SK-N-SH (cell line): ENCODE results near the gene PMEPA1. TPM values are rescaled to one million over a fixed set of nuclear protein-coding genes. Genes with fewer than 3 reads are reported as not detected.
A peak's percentile ranks its signal among the peaks of the same experiment; 100 is the strongest.

Experiments
- CTCF ChIA-PET: fragments of 300-600, 350-600 bp; formaldehyde crosslinking; extraction: SDS; loops from one replicate; lab custom pipeline; 2021; lab: Yijun Ruan, JAX
- POLR2A ChIA-PET: fragments of 350-600 bp; sonication (Branson Sonifier 250); formaldehyde crosslinking; extraction: SDS; loops from one replicate; lab custom pipeline; 2020; ENCODE audit warnings: antibody characterized with exemption, inconsistent platforms; lab: Yijun Ruan, JAX
- DNase-seq: peaks from one replicate; pipeline ENCODE4 v3.0.0; 2012
- H2AFZ ChIP-seq: fragments of 200-600 bp; sonication (generic); 2 replicates; pipeline ENCODE4 v1.8.1; 2016; ENCODE audit warnings: antibody characterized with exemption, mild to moderate bottlenecking, low read depth
- H3F3A ChIP-seq: fragments of 200-600 bp; sonication (generic); replicated peaks from 2 replicates; pipeline ENCODE3; 2016; ENCODE audit warnings: antibody characterized with exemption, mild to moderate bottlenecking; ENCODE audit not compliant: insufficient read depth
- H3K27ac ChIP-seq, 2 experiments: fragments of 200-500 bp in 1 of 2; fragments of 200-600 bp in 1 of 2; sonication (Bioruptor generic) in 1 of 2; sonication (generic), shearing (Covaris generic) in 1 of 2; 2 replicates each; pipeline versions ENCODE4 v1.5.1 to v1.6.1; 2014 to 2016; ENCODE audit warnings: low read depth in 2 of 2, inconsistent platforms in 1 of 2, low read length in 1 of 2, mild to moderate bottlenecking in 1 of 2, mixed read lengths in 1 of 2
- H3K27me3 ChIP-seq: fragments of 200-600 bp; sonication (generic), shearing (Covaris generic); 2 replicates; pipeline ENCODE4 v1.6.1; 2016; ENCODE audit warnings: mixed run types; ENCODE audit not compliant: insufficient read depth
- H3K36me3 ChIP-seq, 2 experiments: fragments of 200-500 bp in 1 of 2; fragments of 200-600 bp in 1 of 2; sonication (Bioruptor generic) in 1 of 2; sonication (generic) in 1 of 2; replicated peaks in 1 of 2; 2 replicates each; pipeline versions ENCODE3 to v1.5.1; 2014 to 2016; ENCODE audit warnings: low read length in 1 of 2, mild to moderate bottlenecking in 1 of 2; ENCODE audit not compliant: insufficient read depth in 2 of 2, control insufficient read depth in 1 of 2
- H3K4me1 ChIP-seq, 2 experiments: fragments of 200-500 bp in 1 of 2; fragments of 200-600 bp in 1 of 2; sonication (Bioruptor generic) in 1 of 2; sonication (generic), shearing (Covaris generic) in 1 of 2; 2 replicates each; pipeline versions ENCODE4 v1.5.1 to v1.6.1; 2014 to 2016; ENCODE audit warnings: low read depth in 1 of 2, low read length in 1 of 2, mixed run types in 1 of 2; ENCODE audit not compliant: insufficient read depth in 2 of 2, control insufficient read depth in 1 of 2
- H3K4me2 ChIP-seq: fragments of 200-600 bp; sonication (generic), shearing (Covaris generic); 2 replicates; pipeline ENCODE4 v1.6.1; 2017; ENCODE audit warnings: mixed run types
- H3K4me3 ChIP-seq, 2 experiments: fragments of 200-500 bp in 1 of 2; fragments of 200-600 bp in 1 of 2; sonication (Bioruptor generic) in 1 of 2; sonication (generic), shearing (Covaris generic) in 1 of 2; 2 replicates each; pipeline versions ENCODE4 v1.5.1 to v1.8.1; 2014 to 2016; ENCODE audit warnings: low read depth in 2 of 2, inconsistent platforms in 1 of 2, low read length in 1 of 2, mild to moderate bottlenecking in 1 of 2, mixed read lengths in 1 of 2, moderate library complexity in 1 of 2
- H3K79me2 ChIP-seq: fragments of 200-600 bp; sonication (generic); 2 replicates; pipeline ENCODE4 v1.8.1; 2017; ENCODE audit warnings: mild to moderate bottlenecking; ENCODE audit not compliant: insufficient read depth
- H3K9ac ChIP-seq: fragments of 200-600 bp; sonication (generic); 2 replicates; pipeline ENCODE4 v1.6.1; 2017; ENCODE audit warnings: mixed run types
- H3K9me2 ChIP-seq: fragments of 200-600 bp; sonication (generic); 2 replicates; pipeline ENCODE4 v1.6.1; 2017; ENCODE audit warnings: mixed run types
- H3K9me3 ChIP-seq: fragments of 200-600 bp; sonication (generic); 2 replicates; pipeline ENCODE4 v1.6.1; 2017; ENCODE audit warnings: mixed run types, mild to moderate bottlenecking, moderate library complexity
- H4K20me1 ChIP-seq: fragments of 200-600 bp; sonication (generic); 2 replicates; pipeline ENCODE4 v1.6.1; 2017; ENCODE audit warnings: mild to moderate bottlenecking, mixed run types; ENCODE audit not compliant: insufficient read depth
- CHD2 ChIP-seq: fragments of 150-350 bp; IDR thresholded peaks from 2 replicates; pipeline ENCODE4 v1.6.1; 2018; ENCODE audit warnings: low read length; ENCODE audit not compliant: partially characterized antibody
- CTCF ChIP-seq: fragments of 200-600 bp; sonication (generic); IDR thresholded peaks from 2 replicates; pipeline ENCODE4 v1.6.1; 2017; ENCODE audit warnings: antibody characterized with exemption, mild to moderate bottlenecking, moderate library complexity
- FOXJ3 ChIP-seq: sonication (generic); formaldehyde crosslinking; IDR thresholded peaks from 2 replicates; pipeline ENCODE4 v1.5.1; 2020; ENCODE audit warnings: mild to moderate bottlenecking, missing genetic modification reagents
- GATA2 ChIP-seq: sonication (generic); formaldehyde crosslinking; IDR thresholded peaks from 2 replicates; pipeline ENCODE4 v1.5.0; 2020; ENCODE audit warnings: mild to moderate bottlenecking, missing genetic modification reagents
- IRF3 ChIP-seq: fragments of 150-350 bp; IDR thresholded peaks from 2 replicates; pipeline ENCODE4 v1.6.1; 2016; ENCODE audit warnings: mild to moderate bottlenecking, low read depth, low read length
- JUND ChIP-seq: IDR thresholded peaks from 2 replicates; pipeline ENCODE4 v1.4.0; 2012
- MEF2A ChIP-seq: IDR thresholded peaks from 2 replicates; pipeline ENCODE4 v1.4.0; 2012; ENCODE audit warnings: low read depth, borderline replicate concordance
- MXI1 ChIP-seq: IDR thresholded peaks from 2 replicates; pipeline ENCODE4 v1.6.1; 2012; ENCODE audit warnings: mild to moderate bottlenecking, low read depth, low read length, improper control_type of control experiment
- NFIC ChIP-seq: IDR thresholded peaks from 2 replicates; pipeline ENCODE4 v1.4.0; 2012; ENCODE audit warnings: borderline replicate concordance
- PBX3 ChIP-seq: IDR thresholded peaks from 2 replicates; pipeline ENCODE4; 2012
- POLR2AphosphoS5 ChIP-seq: IDR thresholded peaks from 2 replicates; pipeline ENCODE4 v1.6.1; 2012; ENCODE audit warnings: low read depth, low read length
- RAD21 ChIP-seq: IDR thresholded peaks from 2 replicates; pipeline ENCODE4 v1.6.1; 2012; ENCODE audit warnings: mild to moderate bottlenecking, low read length
- REST ChIP-seq: IDR thresholded peaks from 2 replicates; pipeline ENCODE4 v1.6.1; 2012; ENCODE audit warnings: mild to moderate bottlenecking, low read depth, low read length, moderate library complexity
- RXRA ChIP-seq: IDR thresholded peaks from 2 replicates; pipeline ENCODE4 v1.4.0; 2012; ENCODE audit warnings: low read depth, mild to moderate bottlenecking, borderline replicate concordance
- SIN3A ChIP-seq: IDR thresholded peaks from 2 replicates; pipeline ENCODE4 v1.6.1; 2012; ENCODE audit warnings: low read depth, mild to moderate bottlenecking, low read length, moderate library complexity, borderline replicate concordance
- SMC3 ChIP-seq: IDR thresholded peaks from 2 replicates; pipeline ENCODE4 v1.6.1; 2012; ENCODE audit warnings: low read depth, low read length, improper control_type of control experiment
- TAF1 ChIP-seq: IDR thresholded peaks from 2 replicates; pipeline ENCODE4 v1.6.1; 2012; ENCODE audit warnings: low read depth, mild to moderate bottlenecking, low read length, moderate library complexity, borderline replicate concordance
- TCF12 ChIP-seq: IDR thresholded peaks from 2 replicates; pipeline ENCODE4 v1.4.0; 2012
- USF2 ChIP-seq: fragments of 150-350 bp; IDR thresholded peaks from 2 replicates; pipeline ENCODE4 v1.6.1; 2017; ENCODE audit warnings: antibody characterized with exemption, low read length, low read depth, borderline replicate concordance
- WGBS: methylation state at CpG from one replicate; pipeline ENCODE4 v1.1.6; 2017; ENCODE audit warnings: low lambda C conversion rate; 5-methylcytosine and 5-hydroxymethylcytosine counted together
- polyA plus RNA-seq, 3 experiments: library from polyadenylated mRNA; depleted of rRNA; stranded (reverse); fragments of >200 nt; gene quantifications; 2 replicates each; pipeline ENCODE4 v1.2.3, GENCODE V29; 2012

Gene PMEPA1
- polyA plus RNA-seq, 1 of the 3 experiments (the other 2 are of a cell fraction) = 7.1 TPM

- DNase-seq = no peak
- no peak overlapping the region for H3K4me3 ChIP-seq
- H3K4me1 ChIP-seq = no peaks in the 10 kb centered on the region
- H3K9ac ChIP-seq = no peak overlapping the region
- TF ChIP-seq IRF3 (no peak), CTCF (peak; percentile 25)
- H3K27ac ChIP-seq = no peak overlapping the region
- no peaks in the 10 kb centered on the region for H4K20me1 ChIP-seq
- H3K36me3 ChIP-seq = no peaks in the 10 kb centered on the region
- H2AFZ ChIP-seq = no peak overlapping the region
- ChIA-PET CTCF (interaction anchor here (0.9 to 4.3 kb wide), 8 partner anchors 10 to 600 kb away, joined by 3 to 25 read pairs (median 3); partner anchors contain the start of gene ZBP1), POLR2A (no interaction called here)
- WGBS = 73% methylated on average over 7 of the region's 8 CpGs
- H3K79me2 ChIP-seq = no peaks in the 10 kb centered on the region
- no peaks in the 10 kb centered on the region; the same call in 1 of the 2 replicates for H3K27me3 ChIP-seq
- no peak overlapping the region for H3K4me2 ChIP-seq
- no peaks in the 10 kb centered on the region for H3K9me3 ChIP-seq
- H3K9me2 ChIP-seq = no peaks in the 10 kb centered on the region
- H3F3A ChIP-seq = no peaks in the 10 kb centered on the region
Measured at GRCh38 chr20:57609842-57610167, 100.0 kb downstream of the PMEPA1 start.

- ChIA-PET POLR2A (no interaction called here), CTCF (interaction anchor here (0.9 to 4.3 kb wide), 7 partner anchors 10 to 600 kb away, joined by 3 to 25 read pairs (median 3); partner anchors contain the start of gene ZBP1)
- no peaks in the 10 kb centered on the region; the same call in 1 of the 2 replicates for H3K27me3 ChIP-seq
- H4K20me1 ChIP-seq = no peaks in the 10 kb centered on the region
- no peaks in the 10 kb centered on the region for H3K36me3 ChIP-seq
- no peaks in the 10 kb centered on the region for H3K4me1 ChIP-seq
- no peaks in the 10 kb centered on the region for H3F3A ChIP-seq
- no peak overlapping the region for H3K4me3 ChIP-seq
- no peak overlapping the region for H3K4me2 ChIP-seq
- H2AFZ ChIP-seq = no peak overlapping the region
- H3K9me3 ChIP-seq = no peaks in the 10 kb centered on the region
- H3K9ac ChIP-seq = no peak overlapping the region
- no peak for DNase-seq
- 68% methylated on average over 15 of the region's 16 CpGs for WGBS
- H3K27ac ChIP-seq = no peak overlapping the region
- no peaks in the 10 kb centered on the region for H3K79me2 ChIP-seq
- H3K9me2 ChIP-seq = no peaks in the 10 kb centered on the region
- no peak for TF ChIP-seq SIN3A
- TF ChIP-seq POLR2AphosphoS5 = no peak
- no peak for TF ChIP-seq TCF12
- TF ChIP-seq PBX3 = no peak
- TF ChIP-seq CHD2 = no peak
- TF ChIP-seq USF2 = no peak
- TF ChIP-seq GATA2 (CRISPR knock-in tag) = no peak
- no peak for TF ChIP-seq SMC3
- TF ChIP-seq NFIC = no peak
- no peak for TF ChIP-seq JUND
- TF ChIP-seq TAF1 = no peak
- no peak for TF ChIP-seq REST
- no peak for TF ChIP-seq FOXJ3
- no peak for TF ChIP-seq MEF2A
- no peak for TF ChIP-seq MXI1
- no peak for TF ChIP-seq RAD21
- TF ChIP-seq RXRA = no peak
Measured at GRCh38 chr20:57609086-57609841, 100.6 kb downstream of the PMEPA1 start.
